ENCODE results near the gene CD2. TPM values are rescaled to one million over a fixed set of nuclear protein-coding genes. Genes with fewer than 3 reads are reported as not detected.

CD2 gene
- total RNA-seq, 1 donor from 2014 or later, result not detected

DNA sequence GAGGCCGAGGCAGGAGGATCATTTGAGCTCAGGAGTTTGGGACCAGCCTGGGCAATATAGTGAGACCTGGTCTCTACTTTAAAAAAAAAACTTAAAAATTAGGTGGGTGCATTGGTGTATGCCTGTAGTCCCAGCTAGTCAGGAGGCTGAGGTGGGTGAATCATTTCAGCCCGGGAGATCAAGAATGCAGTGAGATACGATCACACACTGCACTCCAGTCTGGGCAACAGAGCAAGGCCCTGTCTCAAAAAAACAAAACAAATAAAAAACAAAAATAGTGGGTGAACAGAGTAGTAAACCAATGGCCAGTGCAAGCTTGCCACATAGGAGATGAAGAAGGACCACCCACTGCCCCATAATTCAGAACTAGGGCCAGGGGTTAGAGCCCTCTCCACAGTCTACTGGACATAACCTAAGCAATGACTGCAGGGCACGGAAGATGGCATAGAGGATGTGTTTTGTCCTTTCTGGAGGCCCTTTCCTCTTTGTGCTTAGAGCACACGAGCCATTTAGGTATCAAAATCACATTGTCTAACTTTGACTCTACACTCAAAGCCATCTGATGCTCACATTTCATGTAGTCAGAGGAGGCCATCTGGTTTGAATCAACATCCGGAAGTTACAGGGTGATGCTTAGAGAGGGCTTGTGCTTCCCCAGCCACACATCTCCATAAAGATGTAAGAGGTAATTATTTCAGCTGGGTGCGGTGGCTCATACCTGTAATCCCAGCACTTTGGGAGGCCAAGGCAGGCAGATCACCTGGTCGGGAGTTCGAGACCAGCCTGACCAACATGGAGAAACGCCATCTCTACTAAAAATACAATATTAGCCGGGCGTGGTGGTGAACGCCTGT, 12.6 kb downstream of the CD2 start:
- no peaks in the 10 kb centered on the region for H3K9me3 Mint-ChIP-seq (ENCODE audit: low read depth)
- H3K27ac Mint-ChIP-seq (ENCODE audit: unreplicated experiment), result no peak overlapping the region
- no peak for DNase-seq (ENCODE audit: low spot score)
- H3K4me1 Mint-ChIP-seq (ENCODE audit: low read depth), result peaks cover 23% of the 10 kb centered on the region
- H3K36me3 Mint-ChIP-seq (ENCODE audit: low read depth), result no peaks in the 10 kb centered on the region
- TF ChIP-seq, protein P1, sequence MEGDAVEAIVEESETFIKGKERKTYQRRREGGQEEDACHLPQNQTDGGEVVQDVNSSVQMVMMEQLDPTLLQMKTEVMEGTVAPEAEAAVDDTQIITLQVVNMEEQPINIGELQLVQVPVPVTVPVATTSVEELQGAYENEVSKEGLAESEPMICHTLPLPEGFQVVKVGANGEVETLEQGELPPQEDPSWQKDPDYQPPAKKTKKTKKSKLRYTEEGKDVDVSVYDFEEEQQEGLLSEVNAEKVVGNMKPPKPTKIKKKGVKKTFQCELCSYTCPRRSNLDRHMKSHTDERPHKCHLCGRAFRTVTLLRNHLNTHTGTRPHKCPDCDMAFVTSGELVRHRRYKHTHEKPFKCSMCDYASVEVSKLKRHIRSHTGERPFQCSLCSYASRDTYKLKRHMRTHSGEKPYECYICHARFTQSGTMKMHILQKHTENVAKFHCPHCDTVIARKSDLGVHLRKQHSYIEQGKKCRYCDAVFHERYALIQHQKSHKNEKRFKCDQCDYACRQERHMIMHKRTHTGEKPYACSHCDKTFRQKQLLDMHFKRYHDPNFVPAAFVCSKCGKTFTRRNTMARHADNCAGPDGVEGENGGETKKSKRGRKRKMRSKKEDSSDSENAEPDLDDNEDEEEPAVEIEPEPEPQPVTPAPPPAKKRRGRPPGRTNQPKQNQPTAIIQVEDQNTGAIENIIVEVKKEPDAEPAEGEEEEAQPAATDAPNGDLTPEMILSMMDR (IDR thresholded peaks at IDR 0.05), result no peak
- no peaks in the 10 kb centered on the region for H3K27me3 Mint-ChIP-seq (ENCODE audit: low read depth)
- no peak overlapping the region for H3K4me3 Mint-ChIP-seq (ENCODE audit: unreplicated experiment)

DNA sequence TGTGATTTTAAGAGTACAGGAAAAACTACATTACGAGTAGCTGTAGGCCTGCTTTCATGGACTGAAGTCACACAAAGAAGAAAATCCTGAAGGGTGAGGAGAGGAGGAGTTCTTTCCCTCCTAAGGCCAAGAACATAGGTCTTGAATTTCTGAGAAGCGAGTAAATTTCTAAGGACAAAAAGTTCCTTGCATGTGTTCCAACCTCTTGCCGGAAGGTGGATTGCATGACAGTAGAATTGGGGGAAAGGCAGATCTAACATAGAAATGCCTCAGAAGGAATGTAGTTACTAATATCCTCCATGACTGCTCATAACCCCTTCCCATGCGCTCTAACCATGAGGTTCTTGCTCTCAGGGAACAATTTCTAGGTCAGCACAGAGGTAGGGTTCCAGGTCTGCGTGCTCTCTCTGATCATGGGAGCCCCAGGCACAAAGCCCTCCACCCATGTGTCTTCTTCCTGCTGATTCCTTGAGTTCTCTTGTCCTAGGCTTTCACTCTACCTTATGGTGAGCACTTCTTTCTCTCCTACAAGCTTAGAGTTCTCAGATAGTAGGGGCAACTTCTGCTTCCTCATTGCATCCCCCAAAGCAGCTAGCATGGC, 13.7 kb downstream of the CD2 start:
- TF ChIP-seq, protein P1 (IDR thresholded peaks at IDR 0.05), result no peak
- no peaks in the 10 kb centered on the region for H3K36me3 Mint-ChIP-seq (ENCODE audit: low read depth)
- H3K4me1 Mint-ChIP-seq (ENCODE audit: low read depth), result peaks cover 19% of the 10 kb centered on the region
- no peaks in the 10 kb centered on the region for H3K9me3 Mint-ChIP-seq (ENCODE audit: low read depth)
- DNase-seq (ENCODE audit: low spot score), result no peak
- H3K27ac Mint-ChIP-seq (ENCODE audit: unreplicated experiment), result no peak overlapping the region
- no peak overlapping the region for H3K4me3 Mint-ChIP-seq (ENCODE audit: unreplicated experiment)
- H3K27me3 Mint-ChIP-seq (ENCODE audit: low read depth), result no peaks in the 10 kb centered on the region

DNA sequence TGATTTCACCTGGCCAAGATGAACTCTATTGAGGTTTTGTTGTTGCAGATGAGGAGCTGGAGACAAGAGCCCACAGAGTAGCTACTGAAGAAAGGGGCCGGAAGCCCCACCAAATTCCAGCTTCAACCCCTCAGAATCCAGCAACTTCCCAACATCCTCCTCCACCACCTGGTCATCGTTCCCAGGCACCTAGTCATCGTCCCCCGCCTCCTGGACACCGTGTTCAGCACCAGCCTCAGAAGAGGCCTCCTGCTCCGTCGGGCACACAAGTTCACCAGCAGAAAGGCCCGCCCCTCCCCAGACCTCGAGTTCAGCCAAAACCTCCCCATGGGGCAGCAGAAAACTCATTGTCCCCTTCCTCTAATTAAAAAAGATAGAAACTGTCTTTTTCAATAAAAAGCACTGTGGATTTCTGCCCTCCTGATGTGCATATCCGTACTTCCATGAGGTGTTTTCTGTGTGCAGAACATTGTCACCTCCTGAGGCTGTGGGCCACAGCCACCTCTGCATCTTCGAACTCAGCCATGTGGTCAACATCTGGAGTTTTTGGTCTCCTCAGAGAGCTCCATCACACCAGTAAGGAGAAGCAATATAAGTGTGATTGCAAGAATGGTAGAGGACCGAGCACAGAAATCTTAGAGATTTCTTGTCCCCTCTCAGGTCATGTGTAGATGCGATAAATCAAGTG, 14.3 kb downstream of the CD2 start:
- no peaks in the 10 kb centered on the region for H3K36me3 Mint-ChIP-seq (ENCODE audit: low read depth)
- H3K27ac Mint-ChIP-seq (ENCODE audit: unreplicated experiment), result no peak overlapping the region
- peaks cover 13% of the 10 kb centered on the region for H3K4me1 Mint-ChIP-seq (ENCODE audit: low read depth)
- no peaks in the 10 kb centered on the region for H3K27me3 Mint-ChIP-seq (ENCODE audit: low read depth)
- TF ChIP-seq, protein P1 (IDR thresholded peaks at IDR 0.05), result no peak
- no peak overlapping the region for H3K4me3 Mint-ChIP-seq (ENCODE audit: unreplicated experiment)
- DNase-seq (ENCODE audit: low spot score), result no peak
- peaks cover 5% of the 10 kb centered on the region for H3K9me3 Mint-ChIP-seq (ENCODE audit: low read depth)

DNA sequence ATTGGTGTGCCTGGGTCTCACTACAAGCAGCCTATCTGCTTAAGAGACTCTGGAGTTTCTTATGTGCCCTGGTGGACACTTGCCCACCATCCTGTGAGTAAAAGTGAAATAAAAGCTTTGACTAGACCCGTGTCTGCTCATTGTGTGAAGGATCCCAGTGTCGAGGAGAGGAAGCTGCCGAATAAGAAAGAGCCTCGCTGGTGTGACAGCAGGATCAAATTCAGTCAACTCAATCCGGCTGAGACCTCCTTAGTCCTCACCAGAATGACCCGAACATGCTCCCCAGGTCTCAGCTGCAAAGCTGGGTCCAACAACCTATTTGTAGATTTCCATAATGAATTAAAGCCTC, 14.8 kb downstream of the CD2 start:
- Mint-ChIP-seq H3K27me3 (ENCODE audit: low read depth) (no peaks in the 10 kb centered on the region), H3K9me3 (ENCODE audit: low read depth) (peaks cover 6% of the 10 kb centered on the region), H3K36me3 (ENCODE audit: low read depth) (no peaks in the 10 kb centered on the region), H3K4me3 (ENCODE audit: unreplicated experiment) (no peak overlapping the region), H3K27ac (ENCODE audit: unreplicated experiment) (no peak overlapping the region), H3K4me1 (ENCODE audit: low read depth) (peaks cover 11% of the 10 kb centered on the region)
- no peak for DNase-seq (ENCODE audit: low spot score)
- TF ChIP-seq, protein P1 (IDR thresholded peaks at IDR 0.05), result no peak

DNA sequence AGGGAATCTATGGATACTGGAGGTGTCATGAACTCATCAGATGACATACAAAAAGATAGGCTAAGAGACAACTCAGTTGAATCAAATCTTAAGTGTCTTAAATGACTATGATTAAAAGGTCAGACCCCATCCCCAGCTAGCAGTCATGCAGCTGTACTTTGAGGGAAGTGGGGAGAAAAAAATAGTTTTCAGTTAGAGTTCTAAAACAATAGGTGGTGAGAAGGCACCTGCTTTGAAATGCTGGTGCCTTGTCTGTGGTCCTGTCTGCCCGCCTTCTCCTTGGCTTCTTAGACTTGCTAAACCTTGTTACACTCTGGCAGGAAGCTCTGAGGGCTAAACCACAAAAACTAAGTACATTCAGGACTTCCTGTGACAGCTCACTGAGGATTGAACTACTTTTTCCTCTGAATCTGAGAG, 15.3 kb downstream of the CD2 start:
- Mint-ChIP-seq H3K4me3 (ENCODE audit: unreplicated experiment) (no peak overlapping the region), H3K27me3 (ENCODE audit: low read depth) (no peaks in the 10 kb centered on the region), H3K27ac (ENCODE audit: unreplicated experiment) (no peak overlapping the region), H3K9me3 (ENCODE audit: low read depth) (peaks cover 10% of the 10 kb centered on the region), H3K36me3 (ENCODE audit: low read depth) (no peaks in the 10 kb centered on the region), H3K4me1 (ENCODE audit: low read depth) (peaks cover 11% of the 10 kb centered on the region)
- TF ChIP-seq, protein P1 (IDR thresholded peaks at IDR 0.05), result no peak
- DNase-seq (ENCODE audit: low spot score), result no peak
